ENCODE data around the gene VAMP7.
"Not testable (repeated sequence)": the region's sequence is repeated elsewhere in the genome, so short reads cannot be mapped to it uniquely, and the experiment has no call there.

The VAMP7 gene

GRCh38 chrX:155900765-155901164, 19.6 kb downstream of the VAMP7 start:
- in situ Hi-C loops (cut with HindIII; ENCODE audit: low sequenced_read_pairs) = no loop called here

GRCh38 chrX:155907661-155908060, 26.5 kb downstream of the VAMP7 start:
- in situ Hi-C loops (cut with HindIII; ENCODE audit: low sequenced_read_pairs) = not testable (repeated sequence)

GRCh38 chrX:155923200-155923599, 42.1 kb downstream of the VAMP7 start:
- in situ Hi-C loops (cut with HindIII; ENCODE audit: low sequenced_read_pairs) = no loop called here

DNA sequence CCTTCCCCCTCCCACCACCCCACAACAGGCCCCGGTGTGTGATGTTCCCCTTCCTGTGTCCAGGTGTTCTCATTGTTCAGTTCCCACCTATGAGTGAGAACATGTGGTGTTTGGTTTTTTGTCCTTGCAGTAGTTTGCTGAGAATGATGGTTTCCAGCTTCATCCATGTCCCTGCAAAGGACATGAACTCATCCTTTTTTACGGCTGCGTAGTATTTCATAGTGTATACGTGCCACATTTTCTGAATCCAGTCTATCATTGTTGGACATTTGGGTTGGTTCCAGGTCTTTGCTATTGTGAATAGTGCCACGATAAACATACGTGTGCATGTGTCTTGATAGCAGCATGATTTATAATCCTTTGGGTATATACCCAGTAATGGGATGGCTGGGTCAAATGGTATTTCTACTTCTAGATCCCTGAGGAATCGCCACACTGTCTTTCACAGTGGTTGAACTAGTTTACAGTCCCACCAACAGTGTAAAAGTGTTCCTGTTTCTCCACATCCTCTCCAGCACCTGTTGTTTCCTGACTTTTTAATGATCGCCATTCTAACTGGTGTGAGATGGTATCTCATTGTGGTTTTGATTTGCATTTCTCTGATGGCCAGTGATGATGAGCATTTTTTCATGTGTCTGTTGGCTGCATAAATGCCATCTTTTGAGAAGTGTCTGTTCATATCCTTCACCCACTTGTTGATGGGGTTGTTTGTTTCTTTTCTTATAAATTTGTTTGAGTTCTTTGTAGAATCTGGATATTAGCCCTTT, 49.9 kb downstream of the VAMP7 start:
- in situ Hi-C loops (cut with HindIII; ENCODE audit: low sequenced_read_pairs) = not testable (repeated sequence)

GRCh38 chrX:155938132-155938531, 57.0 kb downstream of the VAMP7 start:
- in situ Hi-C loops (cut with HindIII; ENCODE audit: low sequenced_read_pairs) = no loop called here

DNA sequence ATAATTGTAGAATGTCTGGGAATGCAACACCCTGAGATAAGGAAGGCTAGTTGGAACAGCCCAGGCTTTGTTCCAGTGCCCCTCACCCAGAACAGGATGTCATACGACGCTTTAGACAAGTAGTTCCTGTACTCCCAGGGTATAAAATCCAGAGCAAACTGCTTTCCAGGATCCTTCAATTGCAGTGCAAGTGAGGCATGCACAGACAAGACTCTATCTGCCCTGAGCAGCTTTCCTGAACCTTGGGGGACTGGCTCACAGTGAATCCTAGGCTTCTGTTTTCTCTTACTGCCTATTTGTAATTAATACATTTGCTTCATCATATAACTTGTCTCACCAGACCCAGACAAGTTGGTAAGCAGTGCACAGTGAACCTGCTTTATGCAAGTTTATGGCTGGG, 68.0 kb downstream of the VAMP7 start:
- in situ Hi-C loops (cut with HindIII; ENCODE audit: low sequenced_read_pairs) = no loop called here

- in situ Hi-C loops (cut with HindIII; ENCODE audit: low sequenced_read_pairs) = no loop called here
Observed at GRCh38 chrX:155951237-155951789, 70.2 kb downstream of the VAMP7 start.

- in situ Hi-C loops (cut with HindIII; ENCODE audit: low sequenced_read_pairs) = no loop called here
Observed at GRCh38 chrX:155953055-155953454, 71.9 kb downstream of the VAMP7 start.

DNA sequence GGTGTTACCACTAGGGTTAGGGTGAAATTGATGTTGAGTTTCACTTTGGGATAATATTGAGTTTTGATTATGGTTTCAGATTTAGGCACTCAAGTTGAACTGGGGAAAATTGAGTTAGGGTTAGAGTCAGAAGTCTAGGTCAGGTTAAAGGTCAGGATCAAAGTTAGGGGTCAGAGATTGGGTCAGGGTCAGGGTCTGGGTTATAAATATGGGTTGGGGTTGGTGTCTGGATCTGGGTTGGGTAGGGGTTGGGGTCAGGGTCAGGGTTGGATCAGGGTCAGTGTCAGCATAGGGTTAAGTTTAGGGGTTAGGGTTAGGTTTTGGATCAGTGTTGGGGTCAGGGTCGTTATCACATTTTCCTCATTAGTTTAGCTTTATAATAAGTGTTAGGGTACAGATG, 73.6 kb downstream of the VAMP7 start:
- in situ Hi-C loops (cut with HindIII; ENCODE audit: low sequenced_read_pairs) = no loop called here

DNA sequence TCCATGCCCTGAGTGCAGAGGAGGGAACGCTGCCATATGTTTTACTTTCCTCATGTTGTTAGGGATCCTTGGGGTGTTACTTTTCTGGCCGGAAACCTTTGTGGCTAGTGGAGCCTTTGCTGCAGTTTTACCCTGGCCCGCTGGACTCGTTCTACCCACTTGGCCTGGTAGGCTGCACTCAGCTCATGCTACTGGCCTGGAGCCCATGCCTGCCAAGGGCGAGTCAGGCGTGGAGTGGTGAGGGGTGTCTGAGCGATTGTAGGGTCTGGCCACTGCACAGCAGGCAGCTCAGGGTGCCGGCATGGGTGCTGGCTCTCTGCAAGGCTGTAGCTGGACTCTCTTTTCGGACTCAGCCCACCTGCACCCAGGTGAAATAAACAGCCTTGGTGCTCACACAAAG, 75.0 kb downstream of the VAMP7 start:
- in situ Hi-C loops (cut with HindIII; ENCODE audit: low sequenced_read_pairs) = no loop called here

DNA sequence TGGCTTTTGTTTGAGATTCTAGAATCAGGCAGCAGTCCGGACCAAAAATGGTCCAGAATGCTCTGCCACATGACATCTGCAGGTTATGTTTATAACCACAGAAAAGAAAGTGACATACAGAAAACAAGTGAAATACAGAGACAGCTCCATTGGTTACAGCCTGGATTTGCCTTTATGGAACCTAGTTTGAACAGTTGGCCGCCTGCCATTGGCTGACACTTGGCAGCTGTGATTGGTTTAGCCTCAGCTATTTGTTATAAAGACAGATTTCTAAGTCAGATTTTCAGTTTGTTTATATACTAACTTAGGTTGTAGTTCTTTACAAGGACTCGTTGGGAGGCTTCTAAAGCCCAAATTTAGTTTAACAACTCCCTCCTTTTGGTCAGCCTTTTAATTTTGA, 75.5 kb downstream of the VAMP7 start:
- in situ Hi-C loops (cut with HindIII; ENCODE audit: low sequenced_read_pairs) = no loop called here

- in situ Hi-C loops (cut with HindIII; ENCODE audit: low sequenced_read_pairs) = no loop called here
Observed at GRCh38 chrX:155957843-155958242, 76.7 kb downstream of the VAMP7 start.

GRCh38 chrX:155959018-155959587, 78.0 kb downstream of the VAMP7 start:
- in situ Hi-C loops (cut with HindIII; ENCODE audit: low sequenced_read_pairs) = no loop called here

DNA sequence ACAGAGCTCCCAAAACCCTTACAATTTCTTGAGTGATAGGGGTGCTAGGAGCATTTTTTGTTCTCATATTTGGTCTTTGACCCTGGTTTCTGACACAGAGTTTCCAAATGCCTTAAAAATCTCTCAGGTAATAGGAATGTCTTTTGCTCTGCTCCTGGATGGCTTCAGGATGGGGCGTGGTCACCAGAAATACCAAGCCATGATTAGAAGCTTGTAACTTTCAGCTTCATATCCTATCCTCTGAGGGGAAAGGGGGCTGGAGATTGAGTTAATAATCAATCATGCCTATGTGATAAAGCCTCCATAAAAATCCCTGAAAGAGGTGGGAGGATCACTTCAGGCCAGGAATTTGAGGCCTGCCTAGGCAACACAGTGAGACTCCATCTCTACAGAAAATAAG, 81.8 kb downstream of the VAMP7 start:
- in situ Hi-C loops (cut with HindIII; ENCODE audit: low sequenced_read_pairs) = no loop called here

DNA sequence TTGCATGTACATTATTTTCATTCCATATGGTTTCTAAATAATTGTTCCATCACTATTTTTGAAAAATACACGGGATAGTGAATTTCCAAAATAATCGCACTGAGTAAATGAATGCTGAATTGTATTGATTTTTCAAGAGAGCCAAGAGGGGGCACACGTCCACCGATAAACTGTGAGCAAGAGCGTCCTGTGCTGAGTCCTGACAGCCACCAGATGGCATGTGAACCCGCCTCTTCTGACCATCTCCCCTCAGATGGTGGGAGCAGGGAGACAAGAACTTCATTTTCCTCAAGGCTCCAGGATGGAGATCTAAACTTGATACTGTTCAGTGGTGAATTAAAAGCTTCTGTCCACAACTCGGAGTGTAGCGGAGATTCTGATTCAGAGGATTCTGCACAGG, 85.7 kb downstream of the VAMP7 start:
- in situ Hi-C loops (cut with HindIII; ENCODE audit: low sequenced_read_pairs) = no loop called here

DNA sequence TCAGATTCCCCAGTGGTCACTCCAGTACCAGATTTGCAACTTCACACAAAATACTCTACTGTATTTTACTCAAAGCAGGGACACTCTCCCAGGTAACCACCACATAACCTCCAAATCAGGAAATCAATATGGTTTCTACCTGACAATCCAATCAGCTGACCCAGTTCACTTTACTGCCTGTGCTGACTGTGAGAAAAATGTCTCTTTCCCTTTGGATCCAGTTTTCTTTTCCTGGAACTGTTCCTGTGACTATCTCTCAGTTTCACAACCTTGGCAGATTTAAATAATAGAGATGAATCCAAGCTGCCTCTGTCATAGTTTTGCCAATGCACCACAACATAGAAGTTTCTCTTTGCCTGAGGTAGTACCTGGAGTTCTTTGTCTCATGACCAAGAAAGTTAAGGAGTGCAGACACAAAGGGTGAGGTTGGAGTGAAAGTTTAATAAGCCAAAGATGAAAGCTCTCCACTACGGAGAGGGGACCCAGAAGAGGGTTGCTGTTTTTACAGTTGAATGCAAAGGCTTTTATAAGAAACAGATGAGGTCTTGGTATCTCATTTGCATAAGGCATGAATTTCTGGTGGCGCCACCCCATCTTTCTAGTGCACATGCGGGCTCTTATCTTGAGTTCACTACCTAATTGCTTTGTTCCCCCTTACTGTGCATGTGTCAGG, 86.6 kb downstream of the VAMP7 start:
- in situ Hi-C loops (cut with HindIII; ENCODE audit: low sequenced_read_pairs) = no loop called here

GRCh38 chrX:155968326-155968661, 87.1 kb downstream of the VAMP7 start:
- in situ Hi-C loops (cut with HindIII; ENCODE audit: low sequenced_read_pairs) = no loop called here

GRCh38 chrX:155968791-155969190, 87.6 kb downstream of the VAMP7 start:
- in situ Hi-C loops (cut with HindIII; ENCODE audit: low sequenced_read_pairs) = no loop called here

- in situ Hi-C loops (cut with HindIII; ENCODE audit: low sequenced_read_pairs) = not testable (repeated sequence)
Observed at GRCh38 chrX:155971658-155972057, 90.5 kb downstream of the VAMP7 start.

DNA sequence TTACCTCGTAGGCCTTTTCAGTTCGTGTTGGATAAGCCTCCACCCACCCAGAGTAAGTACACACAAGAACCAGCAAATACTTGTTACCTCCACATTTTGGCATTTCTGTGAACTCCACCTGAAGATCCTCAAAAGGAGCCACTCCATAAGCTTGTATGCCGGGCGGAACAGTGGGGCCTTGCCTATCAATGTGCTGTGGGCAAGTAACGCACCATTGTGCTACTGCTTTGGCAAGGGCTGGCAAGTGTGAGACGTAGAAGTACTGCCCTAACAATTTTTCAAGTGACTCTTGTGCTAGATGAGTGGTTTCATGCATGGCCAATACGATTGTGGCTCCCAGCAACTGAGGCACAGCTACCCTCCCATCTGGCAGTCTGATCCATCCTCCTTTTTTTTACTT, 91.1 kb downstream of the VAMP7 start:
- in situ Hi-C loops (cut with HindIII; ENCODE audit: low sequenced_read_pairs) = not testable (repeated sequence)

DNA sequence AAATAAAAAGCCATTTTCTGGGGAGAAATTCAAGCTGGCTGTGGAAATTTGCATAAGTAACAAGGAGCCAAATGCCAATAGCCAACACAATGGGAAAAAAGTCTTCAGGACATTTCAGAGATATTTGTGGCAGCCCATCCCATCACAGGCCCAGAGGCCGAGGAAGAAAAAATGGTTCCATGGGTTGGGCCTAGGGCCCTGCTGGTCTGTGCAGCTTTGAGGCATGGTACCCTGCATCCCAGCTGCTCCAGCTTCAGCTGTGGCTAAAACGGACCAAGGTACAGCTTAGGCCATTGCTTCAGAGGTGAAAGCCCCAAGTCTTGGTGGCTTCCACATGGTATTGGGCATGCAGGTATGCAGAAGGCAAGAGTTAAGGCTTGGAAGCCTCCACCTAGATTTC, 102.2 kb downstream of the VAMP7 start:
- in situ Hi-C loops (cut with HindIII; ENCODE audit: low sequenced_read_pairs) = no loop called here

GRCh38 chrX:155985208-155985607, 104.1 kb downstream of the VAMP7 start:
- in situ Hi-C loops (cut with HindIII; ENCODE audit: low sequenced_read_pairs) = no loop called here

All from DLD1 (cell line).